Activated CD8-positive, alpha-beta T cell treated with anti-CD3 and anti-CD28 coated beads for 36 hours (primary cell): ENCODE data around the gene ATP7A. TPM values are rescaled to one million over a fixed set of nuclear protein-coding genes. Genes with fewer than 3 reads are reported as not detected.

Source experiments
- ATAC-seq: fragments of 200-7000 bp; cut with Tn5 transposase; one replicate; pipeline ENCODE4 v1.10.0; 2021; ENCODE audit warnings: mild to moderate bottlenecking, moderate library complexity
- CTCF ChIA-PET: fragments of 350-600 bp; sonication (Branson Sonifier 250); formaldehyde crosslinking; loops from one replicate; lab custom pipeline; 2021; ENCODE audit warnings: antibody characterized with exemption; lab: Charles Lee
- POLR2A ChIA-PET: fragments of 350-600 bp; sonication (Branson Sonifier 250); formaldehyde crosslinking; loops from one replicate; lab custom pipeline; 2021; ENCODE audit warnings: antibody characterized with exemption; lab: Charles Lee
- DNase-seq: peaks from one replicate; pipeline ENCODE4 v3.0.0-alpha.2; 2020
- H3K27ac Mint-ChIP-seq: one replicate; pipeline ENCODE4 v1.8.0; 2021; ENCODE audit warnings: mild to moderate bottlenecking, mixed read lengths
- H3K27me3 Mint-ChIP-seq: one replicate; pipeline ENCODE4 v1.8.0; 2021; ENCODE audit warnings: mixed read lengths
- H3K36me3 Mint-ChIP-seq: one replicate; pipeline ENCODE4 v1.8.0; 2021; ENCODE audit warnings: low read depth, mixed read lengths
- H3K4me1 Mint-ChIP-seq: one replicate; pipeline ENCODE4 v1.8.0; 2021; ENCODE audit warnings: low read depth, mixed read lengths
- H3K4me3 Mint-ChIP-seq: one replicate; pipeline ENCODE4 v1.8.0; 2021; ENCODE audit warnings: mild to moderate bottlenecking, moderate library complexity, mixed read lengths
- H3K9me3 Mint-ChIP-seq: one replicate; pipeline ENCODE4 v1.8.0; 2021; ENCODE audit warnings: mixed read lengths
- CTCF ChIP-seq: fragments of 200-600 bp; IDR thresholded peaks from one replicate; pipeline ENCODE4 v1.8.0; 2022; ENCODE audit warnings: antibody characterized with exemption, mild to moderate bottlenecking
- intact Hi-C: fragments of 100-400 bp; cut with micrococcal nuclease; formaldehyde crosslinking; loops from one replicate; pipeline ENCODE4 v1.10.0; 2022
- total RNA-seq, 2 experiments: library from RNA; stranded (reverse); gene quantifications; one replicate each; pipeline ENCODE4 v1.2.3, GENCODE V29; 2021

Gene ATP7A
- total RNA-seq, 2 experiments from 2014 or later = 7.4 to 8.7 TPM

DNA sequence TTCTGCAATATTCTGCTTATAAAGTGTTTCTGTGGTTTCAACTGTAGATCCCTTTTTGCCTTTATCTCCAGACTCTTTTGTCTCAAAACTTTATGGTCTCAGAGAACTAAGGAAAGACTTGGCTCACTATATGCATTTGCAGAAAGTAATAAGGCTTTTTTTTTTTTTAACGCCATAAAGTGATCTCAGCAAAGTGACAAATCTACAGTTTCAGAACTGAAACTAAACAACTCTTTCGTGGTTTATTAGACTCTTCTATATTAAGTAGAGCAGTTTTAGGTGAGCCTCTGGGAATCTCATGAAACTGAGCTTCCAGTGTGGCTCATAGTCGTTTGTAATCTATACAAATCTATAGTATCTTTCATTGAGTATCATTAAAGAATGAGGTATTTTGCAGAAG lies 15.3 kb downstream of the ATP7A start:
- TF ChIP-seq CTCF = no peak
- no peak overlapping the region for H3K27ac Mint-ChIP-seq
- ChIA-PET CTCF (no interaction called here), POLR2A (no interaction called here)
- H3K4me1 Mint-ChIP-seq = peaks cover 9% of the 10 kb centered on the region
- peaks cover 1% of the 10 kb centered on the region for H3K9me3 Mint-ChIP-seq
- intact Hi-C loops = no loop called here
- DNase-seq (no peak), ATAC-seq (no peak)
- no peak overlapping the region for H3K4me3 Mint-ChIP-seq
- peaks cover 2% of the 10 kb centered on the region for H3K36me3 Mint-ChIP-seq
- H3K27me3 Mint-ChIP-seq = no peaks in the 10 kb centered on the region

DNA sequence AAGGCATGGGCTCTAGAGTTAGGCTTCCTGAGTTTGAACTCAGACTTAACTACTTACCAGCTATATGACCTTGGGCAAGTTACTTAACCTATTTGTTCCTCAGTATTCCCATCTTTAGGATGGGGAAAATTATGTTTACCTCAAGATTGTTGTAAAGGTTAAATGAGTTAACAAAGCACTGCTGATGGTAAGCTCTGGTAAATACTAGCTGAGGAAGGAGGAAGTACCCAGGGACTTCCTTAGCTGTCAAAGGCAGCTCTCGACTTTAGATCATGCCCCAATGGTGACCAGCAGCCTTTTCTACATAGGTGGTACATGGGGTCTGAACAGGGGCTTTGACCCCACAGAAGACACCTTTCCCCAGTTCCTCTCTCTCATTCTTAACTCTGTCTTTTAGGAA lies 20.1 kb downstream of the ATP7A start:
- no peak for DNase-seq
- H3K27ac Mint-ChIP-seq = no peak overlapping the region
- CTCF ChIA-PET = interaction anchor here (1.2 to 1.7 kb wide), 2 partner anchors 95 to 99 kb away, joined by 4 read pairs; no protein-coding TSS in a partner anchor
- intact Hi-C loops = no loop called here
- POLR2A ChIA-PET = no interaction called here
- H3K9me3 Mint-ChIP-seq = no peaks in the 10 kb centered on the region
- ATAC-seq = no peak
- no peak overlapping the region for H3K4me3 Mint-ChIP-seq
- H3K4me1 Mint-ChIP-seq = peaks cover 2% of the 10 kb centered on the region
- no peak for TF ChIP-seq CTCF
- peaks cover 5% of the 10 kb centered on the region for H3K36me3 Mint-ChIP-seq
- no peaks in the 10 kb centered on the region for H3K27me3 Mint-ChIP-seq

GRCh38 chrX:77935886-77936285 lies 25.4 kb downstream of the ATP7A start:
- no peaks in the 10 kb centered on the region for H3K27me3 Mint-ChIP-seq
- peaks cover 3% of the 10 kb centered on the region for H3K4me1 Mint-ChIP-seq
- intact Hi-C loops = no loop called here
- TF ChIP-seq CTCF = no peak
- ATAC-seq (no peak), DNase-seq (no peak)
- H3K36me3 Mint-ChIP-seq = peaks cover 2% of the 10 kb centered on the region
- H3K4me3 Mint-ChIP-seq = no peak overlapping the region
- POLR2A ChIA-PET = no interaction called here
- CTCF ChIA-PET = no interaction called here
- no peaks in the 10 kb centered on the region for H3K9me3 Mint-ChIP-seq
- H3K27ac Mint-ChIP-seq = no peak overlapping the region

- Mint-ChIP-seq H3K27ac (no peak overlapping the region), H3K27me3 (no peaks in the 10 kb centered on the region), H3K4me1 (peaks cover 3% of the 10 kb centered on the region), H3K36me3 (peaks cover 2% of the 10 kb centered on the region), H3K9me3 (no peaks in the 10 kb centered on the region), H3K4me3 (no peak overlapping the region)
- intact Hi-C loops = no loop called here
- ChIA-PET POLR2A (no interaction called here), CTCF (no interaction called here)
- ATAC-seq = no peak
- no peak for DNase-seq
- no peak for TF ChIP-seq CTCF
Measured at GRCh38 chrX:77936299-77936698, 25.8 kb downstream of the ATP7A start.

DNA sequence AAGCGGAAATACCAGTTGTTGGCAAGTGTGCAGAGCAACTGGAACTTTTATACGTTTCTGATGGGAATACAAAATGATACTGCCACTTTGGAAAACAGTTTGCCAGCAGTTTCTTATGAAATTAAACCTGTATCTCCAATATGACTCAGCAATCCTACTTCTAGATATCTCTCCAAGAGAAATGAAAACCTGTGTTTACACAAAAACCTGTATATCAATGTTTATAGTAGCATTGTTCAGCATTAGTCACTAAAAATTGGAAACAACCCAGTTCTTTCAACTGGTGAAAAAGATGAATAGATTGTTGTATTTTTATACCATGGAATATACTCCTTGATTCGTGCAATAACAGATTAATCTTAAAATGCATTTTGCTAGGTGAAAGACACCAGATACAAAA lies 26.8 kb downstream of the ATP7A start:
- Mint-ChIP-seq H3K27ac (no peak overlapping the region), H3K4me3 (no peak overlapping the region), H3K36me3 (peaks cover 2% of the 10 kb centered on the region), H3K4me1 (peaks cover 6% of the 10 kb centered on the region), H3K27me3 (no peaks in the 10 kb centered on the region), H3K9me3 (no peaks in the 10 kb centered on the region)
- CTCF ChIA-PET = no interaction called here
- POLR2A ChIA-PET = no interaction called here
- DNase-seq = no peak
- ATAC-seq = no peak
- intact Hi-C loops = no loop called here
- no peak for TF ChIP-seq CTCF
